Liver (tissue), 3 donors: ENCODE results near the gene UBXN6.

Experiments used
- TAF1 ChIP-seq: conservative IDR thresholded peaks from 2 replicates; pipeline ENCODE4 v1.6.1; 2016; ENCODE audit warnings: antibody characterized with exemption, mild to moderate bottlenecking
- YY1 ChIP-seq: IDR thresholded peaks from 2 replicates; pipeline ENCODE4 v1.6.1; 2016; ENCODE audit warnings: antibody characterized with exemption, mild to moderate bottlenecking
- TF ChIP-seq, protein P1 (sequence below): fragments of 150-350 bp; IDR thresholded peaks from 2 replicates; pipeline ENCODE4 v1.5.1; 2017; ENCODE audit warnings: improper control_type of control experiment, low read depth, low read length; ENCODE audit not compliant: missing input control
- TF ChIP-seq, protein P2 (sequence below): IDR thresholded peaks from 2 replicates; pipeline ENCODE4 v1.6.1; 2016; ENCODE audit warnings: antibody characterized with exemption
- TF ChIP-seq, protein P3 (sequence below): IDR thresholded peaks from 2 replicates; pipeline ENCODE4 v1.6.1; 2016; ENCODE audit warnings: antibody characterized with exemption
- TF ChIP-seq, protein P4 (sequence below): IDR thresholded peaks from 2 replicates; pipeline ENCODE4 v1.6.1; 2016; ENCODE audit warnings: antibody characterized with exemption
- donor health status: healthy.
- donor health status: healthy.

- TF ChIP-seq, protein P1, sequence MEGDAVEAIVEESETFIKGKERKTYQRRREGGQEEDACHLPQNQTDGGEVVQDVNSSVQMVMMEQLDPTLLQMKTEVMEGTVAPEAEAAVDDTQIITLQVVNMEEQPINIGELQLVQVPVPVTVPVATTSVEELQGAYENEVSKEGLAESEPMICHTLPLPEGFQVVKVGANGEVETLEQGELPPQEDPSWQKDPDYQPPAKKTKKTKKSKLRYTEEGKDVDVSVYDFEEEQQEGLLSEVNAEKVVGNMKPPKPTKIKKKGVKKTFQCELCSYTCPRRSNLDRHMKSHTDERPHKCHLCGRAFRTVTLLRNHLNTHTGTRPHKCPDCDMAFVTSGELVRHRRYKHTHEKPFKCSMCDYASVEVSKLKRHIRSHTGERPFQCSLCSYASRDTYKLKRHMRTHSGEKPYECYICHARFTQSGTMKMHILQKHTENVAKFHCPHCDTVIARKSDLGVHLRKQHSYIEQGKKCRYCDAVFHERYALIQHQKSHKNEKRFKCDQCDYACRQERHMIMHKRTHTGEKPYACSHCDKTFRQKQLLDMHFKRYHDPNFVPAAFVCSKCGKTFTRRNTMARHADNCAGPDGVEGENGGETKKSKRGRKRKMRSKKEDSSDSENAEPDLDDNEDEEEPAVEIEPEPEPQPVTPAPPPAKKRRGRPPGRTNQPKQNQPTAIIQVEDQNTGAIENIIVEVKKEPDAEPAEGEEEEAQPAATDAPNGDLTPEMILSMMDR, result no peak
- TF ChIP-seq YY1, result no peak
- TF ChIP-seq, protein P2, sequence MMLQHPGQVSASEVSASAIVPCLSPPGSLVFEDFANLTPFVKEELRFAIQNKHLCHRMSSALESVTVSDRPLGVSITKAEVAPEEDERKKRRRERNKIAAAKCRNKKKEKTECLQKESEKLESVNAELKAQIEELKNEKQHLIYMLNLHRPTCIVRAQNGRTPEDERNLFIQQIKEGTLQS, result no peak
- TF ChIP-seq, protein P3, sequence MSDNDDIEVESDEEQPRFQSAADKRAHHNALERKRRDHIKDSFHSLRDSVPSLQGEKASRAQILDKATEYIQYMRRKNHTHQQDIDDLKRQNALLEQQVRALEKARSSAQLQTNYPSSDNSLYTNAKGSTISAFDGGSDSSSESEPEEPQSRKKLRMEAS, result no peak
- no peak for TF ChIP-seq TAF1
- TF ChIP-seq, protein P4, sequence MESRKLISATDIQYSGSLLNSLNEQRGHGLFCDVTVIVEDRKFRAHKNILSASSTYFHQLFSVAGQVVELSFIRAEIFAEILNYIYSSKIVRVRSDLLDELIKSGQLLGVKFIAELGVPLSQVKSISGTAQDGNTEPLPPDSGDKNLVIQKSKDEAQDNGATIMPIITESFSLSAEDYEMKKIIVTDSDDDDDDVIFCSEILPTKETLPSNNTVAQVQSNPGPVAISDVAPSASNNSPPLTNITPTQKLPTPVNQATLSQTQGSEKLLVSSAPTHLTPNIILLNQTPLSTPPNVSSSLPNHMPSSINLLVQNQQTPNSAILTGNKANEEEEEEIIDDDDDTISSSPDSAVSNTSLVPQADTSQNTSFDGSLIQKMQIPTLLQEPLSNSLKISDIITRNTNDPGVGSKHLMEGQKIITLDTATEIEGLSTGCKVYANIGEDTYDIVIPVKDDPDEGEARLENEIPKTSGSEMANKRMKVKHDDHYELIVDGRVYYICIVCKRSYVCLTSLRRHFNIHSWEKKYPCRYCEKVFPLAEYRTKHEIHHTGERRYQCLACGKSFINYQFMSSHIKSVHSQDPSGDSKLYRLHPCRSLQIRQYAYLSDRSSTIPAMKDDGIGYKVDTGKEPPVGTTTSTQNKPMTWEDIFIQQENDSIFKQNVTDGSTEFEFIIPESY, result no peak
Measured at GRCh38 chr19:4443966-4444764, 13.4 kb downstream of the UBXN6 start.
